Measurements from ENCODE around the gene WNT3A. TPM values are rescaled to one million over a fixed set of nuclear protein-coding genes. Genes with fewer than 3 reads are reported as not detected.

The WNT3A gene
- total and polyA plus RNA-seq, 9 of the 15 experiments (the other 6 are each of a cell fraction or from before 2014, with no cell fraction given) = not detected

GRCh38 chr1:228097333-228098081, 90.7 kb downstream of the WNT3A start:
- ATAC-seq (no peak), DNase-seq (ENCODE audit: extremely low read depth in 1 of 4, low spot score in 3 of 4) (peak in 1 of 4 experiments; percentile 12), FAIRE-seq (no peak)
- no peak overlapping the region for H3K27ac ChIP-seq (ENCODE audit: extremely low read depth, low read depth, low read length)
- ChIA-PET CTCF (ENCODE audit: low intra/inter-chr PET ratio) (no interaction called here), POLR2A (interaction anchor here (0.5 to 6.0 kb wide), 8 partner anchors 8 to 1576 kb away, joined by 3 to 92 read pairs (median 10); partner anchors contain the start of genes ARF1 and MRPL55)
- peak overlapping the region in 1 of 2 experiments; percentile 7; a peak in 1 of 4 replicates for H3K9ac ChIP-seq (ENCODE audit: insufficient read depth in 1 of 2, low read depth in 2 of 2, low read length in 2 of 2)
- intact Hi-C loops (cut with micrococcal nuclease) (no loop called here), in situ Hi-C loops (cut with MboI) (no loop called here)
- H3K9me1 ChIP-seq (ENCODE audit: control insufficient read depth, insufficient read depth, low read length) = peaks cover 3% of the 10 kb centered on the region
- peaks cover 13% of the 10 kb centered on the region for H3K9me3 ChIP-seq (replicated peaks; ENCODE audit: control insufficient read depth, insufficient read depth, low read depth, low read length)
- no peaks in the 10 kb centered on the region for H3K27me3 ChIP-seq (ENCODE audit: control insufficient read depth in 2 of 2, insufficient read depth in 2 of 2, low read length in 2 of 2)
- H3K4me1 ChIP-seq (replicated peaks in 1 of 2; ENCODE audit: control insufficient read depth in 2 of 2, insufficient read depth in 2 of 2, low read length in 2 of 2) = peaks cover 8 to 40% of the 10 kb centered on the region in 2 experiments; a peak in 4 of 5 replicates
- H3K36me3 ChIP-seq (ENCODE audit: control insufficient read depth, insufficient read depth, low read length) = peaks cover 86% of the 10 kb centered on the region
- no TSS peak for BruUV-seq (replicated peaks)
- H4K20me1 ChIP-seq (replicated peaks; ENCODE audit: control insufficient read depth, insufficient read depth, low read length) = peaks cover 68% of the 10 kb centered on the region
- H2AFZ ChIP-seq (ENCODE audit: low read depth, low read length) = no peak overlapping the region
- H3K4me2 ChIP-seq (ENCODE audit: insufficient read depth, low read length) = no peak overlapping the region
- 94% methylated on average over 31 of the region's 34 CpGs for WGBS (ENCODE audit: insufficient coverage, low coverage, missing lambda C conversion rate)
- H3K4me3 ChIP-seq = no peak overlapping the region
- peaks cover 77% of the 10 kb centered on the region for H3K79me2 ChIP-seq (ENCODE audit: control insufficient read depth, insufficient read depth, low read length)
- TF ChIP-seq BACH1 (tag; IDR thresholded peaks at IDR 0.05) = no peak
- TF ChIP-seq ARID4B (CRISPR knock-in tag; IDR thresholded peaks at IDR 0.05) = peak; percentile 38; the same call in 1 of the 2 replicates
- 0 out of 2 replicates have a peak, but pooled peaks have one; percentile 23 for TF ChIP-seq USF1 (CRISPR knock-in tag; IDR thresholded peaks at IDR 0.05)
- 0 out of 2 replicates have a peak, but pooled peaks have one; percentile 11 for TF ChIP-seq POLR2AphosphoS5 (IDR thresholded peaks at IDR 0.05; ENCODE audit: control insufficient read depth, insufficient read depth, low read depth, low read length)
- 0 out of 2 replicates have a peak, but pooled peaks have one; percentile 26 for TF ChIP-seq ZBTB33 (CRISPR knock-in tag; IDR thresholded peaks at IDR 0.05)
- TF ChIP-seq ZNF175 (CRISPR knock-in tag; IDR thresholded peaks at IDR 0.05; ENCODE audit: low read depth) = no peak
- TF ChIP-seq RBM22 (IDR thresholded peaks at IDR 0.05; ENCODE audit: low read depth, low read length, poor library complexity, severe bottlenecking) = peak; percentile 85
- TF ChIP-seq RBFOX2 (IDR thresholded peaks at IDR 0.05; ENCODE audit: low read depth, low read length) = peak; percentile 38; the same call in 1 of the 2 replicates
- no peak for TF ChIP-seq JUND (IDR thresholded peaks at IDR 0.05; ENCODE audit: borderline replicate concordance, low read depth, low read length)
- TF ChIP-seq JUND (tag; IDR thresholded peaks at IDR 0.05; ENCODE audit: borderline replicate concordance, low read depth, low read length) = no peak
